B cell (primary cell): ENCODE measurements around the gene SSBP2. TPM values are rescaled to one million over a fixed set of nuclear protein-coding genes. Genes with fewer than 3 reads are reported as not detected.

Experiments used
- ATAC-seq: fragments of 200-7000 bp; cut with Tn5 transposase; one replicate; pipeline ENCODE4 v1.10.0; 2021; ENCODE audit warnings: low read depth, mild to moderate bottlenecking, moderate number of reproducible peaks, moderate library complexity
- CTCF ChIA-PET: fragments of 350-600 bp; sonication (Branson Sonifier 250); formaldehyde crosslinking; loops from one replicate; lab custom pipeline; 2021; ENCODE audit warnings: antibody characterized with exemption, inconsistent platforms; lab: Charles Lee
- POLR2A ChIA-PET: fragments of 350-600 bp; sonication (Branson Sonifier 250); formaldehyde crosslinking; loops from one replicate; lab custom pipeline; 2021; ENCODE audit warnings: antibody characterized with exemption; lab: Charles Lee
- DNase-seq: peaks from one replicate; pipeline ENCODE4 v3.0.0; 2013
- H2AFZ ChIP-seq: 2 replicates; pipeline ENCODE4 v1.6.1; 2012; ENCODE audit warnings: mild to moderate bottlenecking, low read depth, low read length; ENCODE audit not compliant: insufficient read depth, poor library complexity, severe bottlenecking
- H3K27ac ChIP-seq, 2 donors: 1 replicate in 1 of 2; 2 replicates in 1 of 2; pipeline ENCODE4 v1.5.1; 2012 to 2013; ENCODE audit warnings: low read length in 2 of 2, mild to moderate bottlenecking in 2 of 2, moderate library complexity in 1 of 2
- H3K27me3 ChIP-seq, 4 experiments: fragments of 200-600 bp in 1 of 4; sonication (generic) in 1 of 4; replicated peaks in 1 of 4; 1 replicate in 2 of 4; 2 replicates in 2 of 4; pipeline versions ENCODE4 v1.6.1 to v1.7.0; 2013 to 2016; ENCODE audit warnings: low read length in 3 of 4, mild to moderate bottlenecking in 2 of 4, mixed read lengths in 1 of 4, moderate library complexity in 1 of 4; ENCODE audit not compliant: insufficient read depth in 4 of 4, control insufficient read depth in 3 of 4; ENCODE audit errors: control extremely low read depth in 1 of 4
- H3K36me3 ChIP-seq, 2 experiments: replicated peaks in 1 of 2; 1 replicate in 1 of 2; 2 replicates in 1 of 2; pipeline versions ENCODE4 v1.6.1 to v1.7.1; 2013; ENCODE audit warnings: low read length in 1 of 2; ENCODE audit not compliant: insufficient read depth in 2 of 2, control insufficient read depth in 1 of 2; ENCODE audit errors: control extremely low read depth in 1 of 2, extremely low read depth in 1 of 2
- H3K4me1 ChIP-seq, 2 donors: fragments of 200-600 bp in 1 of 2; sonication (generic) in 1 of 2; 1 replicate in 1 of 2; 2 replicates in 1 of 2; pipeline versions ENCODE4 v1.5.1 to v1.6.1; 2013 to 2017; ENCODE audit warnings: low read length in 2 of 2; ENCODE audit not compliant: control insufficient read depth in 2 of 2, insufficient read depth in 2 of 2
- H3K4me2 ChIP-seq: replicated peaks from 2 replicates; pipeline ENCODE3; 2012; ENCODE audit warnings: mild to moderate bottlenecking, low read depth, low read length; ENCODE audit not compliant: poor library complexity, severe bottlenecking
- H3K4me3 ChIP-seq, 5 experiments: fragments of 200-600 bp in 1 of 5; sonication (generic) in 1 of 5; 1 replicate in 3 of 5; 2 replicates in 2 of 5; pipeline versions ENCODE4 v1.5.1 to v1.7.0; 2011 to 2016; ENCODE audit warnings: low read length in 4 of 5, mild to moderate bottlenecking in 4 of 5, low read depth in 2 of 5, control low read depth in 1 of 5, moderate library complexity in 1 of 5; ENCODE audit not compliant: insufficient read depth in 1 of 5; ENCODE audit errors: control extremely low read depth in 1 of 5, extremely low read depth in 1 of 5
- H3K79me2 ChIP-seq: fragments of 200-600 bp; sonication (generic); one replicate; pipeline ENCODE4 v1.6.0; 2016; ENCODE audit warnings: low read length; ENCODE audit not compliant: control insufficient read depth, insufficient read depth
- H3K9ac ChIP-seq: fragments of 200-600 bp; sonication (generic); 2 replicates; pipeline ENCODE4 v1.6.1; 2017; ENCODE audit warnings: mild to moderate bottlenecking, low read length, moderate library complexity
- H3K9me3 ChIP-seq, 3 donors: one replicate each; pipeline versions ENCODE4 v1.6.1 to v1.7.1; 2013; ENCODE audit warnings: low read length in 2 of 3; ENCODE audit not compliant: control insufficient read depth in 2 of 3, insufficient read depth in 1 of 3; ENCODE audit errors: control extremely low read depth in 1 of 3
- H4K20me1 ChIP-seq: 2 replicates; pipeline ENCODE4 v1.6.0; 2012; ENCODE audit warnings: mild to moderate bottlenecking, low read length; ENCODE audit not compliant: insufficient read depth, control insufficient read depth, poor library complexity, severe bottlenecking
- H3K27ac Mint-ChIP-seq: one replicate; pipeline ENCODE4 v1.8.0; 2021; ENCODE audit warnings: mixed read lengths
- H3K27me3 Mint-ChIP-seq: one replicate; pipeline ENCODE4 v1.8.0; 2021; ENCODE audit warnings: mixed read lengths
- H3K4me1 Mint-ChIP-seq: one replicate; pipeline ENCODE4 v1.8.0; 2021; ENCODE audit warnings: mixed read lengths
- H3K4me3 Mint-ChIP-seq: one replicate; pipeline ENCODE4 v1.8.0; 2021; ENCODE audit warnings: mixed read lengths
- H3K9me3 Mint-ChIP-seq: one replicate; pipeline ENCODE4 v1.8.0; 2022; ENCODE audit warnings: mixed read lengths; ENCODE audit not compliant: insufficient read depth
- EZH2 ChIP-seq: IDR thresholded peaks from 2 replicates; pipeline ENCODE4 v1.6.1; 2012; ENCODE audit warnings: borderline replicate concordance, low read depth, mild to moderate bottlenecking, moderate library complexity, low read length; ENCODE audit not compliant: insufficient read depth, poor library complexity, severe bottlenecking
- WGBS: methylation state at CpG from one replicate; pipeline ENCODE4 v1.1.5; 2013; ENCODE audit warnings: missing lambda C conversion rate; ENCODE audit not compliant: insufficient coverage; 5-methylcytosine and 5-hydroxymethylcytosine counted together
- intact Hi-C: fragments of 100-400 bp; cut with micrococcal nuclease; formaldehyde crosslinking; loops from one replicate; pipeline ENCODE4 v1.10.0; 2022
- polyA plus RNA-seq: library from polyadenylated mRNA; depleted of rRNA; stranded (reverse); fragments of >200 nt; gene quantifications from 2 replicates; pipeline ENCODE4 v1.2.3, GENCODE V29; 2012
- total RNA-seq, 2 donors: library from RNA; stranded (reverse); fragments of 120-200 nt in 1 of 2; gene quantifications; 1 replicate in 1 of 2; 2 replicates in 1 of 2; pipeline versions ENCODE4 v1.2.3 to v1.2.4, GENCODE V29; 2013 to 2022
- TF ChIP-seq, protein P1 (sequence below): fragments of 200-600 bp; IDR thresholded peaks from one replicate; pipeline ENCODE4 v1.8.0; 2022; ENCODE audit warnings: antibody characterized with exemption, mild to moderate bottlenecking

The SSBP2 gene
- total and polyA plus RNA-seq, 2 donors (not counting 1 experiment from before 2014, with no cell fraction given): 40.9 to 49.6 TPM

DNA sequence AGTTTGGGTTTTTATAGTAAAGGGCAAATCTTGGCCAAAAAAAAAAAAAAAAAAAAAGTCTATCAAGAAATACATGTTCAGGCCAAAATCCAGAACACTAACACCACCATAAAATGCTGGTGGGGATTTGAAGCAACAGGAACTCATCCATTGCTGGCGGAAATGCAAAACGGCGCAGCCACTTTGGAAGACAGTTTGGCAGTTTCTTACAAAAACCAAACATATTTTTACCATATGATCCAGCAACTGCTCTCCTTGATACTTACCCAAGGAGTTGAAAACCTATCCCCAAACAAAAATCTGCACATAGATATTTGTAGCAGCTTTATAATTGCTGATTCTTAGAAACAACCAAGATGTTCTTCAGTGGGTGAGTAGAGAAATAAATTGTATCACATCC lies 203.9 kb downstream of the SSBP2 start:
- WGBS: 100% methylated on average over 3 of the region's 3 CpGs
- H3K36me3 ChIP-seq: peaks cover 0 to 8% of the 10 kb centered on the region in 2 experiments
- no peak overlapping the region for H3K27ac ChIP-seq
- Mint-ChIP-seq H3K27me3 (no peaks in the 10 kb centered on the region), H3K9me3 (peaks cover 5% of the 10 kb centered on the region), H3K4me3 (no peak overlapping the region), H3K27ac (no peak overlapping the region), H3K4me1 (peaks cover 4% of the 10 kb centered on the region)
- CTCF ChIA-PET: no interaction called here
- no peaks in the 10 kb centered on the region for H3K27me3 ChIP-seq
- no peak overlapping the region for H3K9ac ChIP-seq
- no peak overlapping the region for H3K4me3 ChIP-seq
- H3K79me2 ChIP-seq: peaks cover 7% of the 10 kb centered on the region
- DNase-seq (no peak), ATAC-seq (no peak)
- H2AFZ ChIP-seq: no peak overlapping the region
- H3K4me1 ChIP-seq: no peaks in the 10 kb centered on the region
- peaks cover 0 to 11% (median 4%) of the 10 kb centered on the region in 3 donors for H3K9me3 ChIP-seq
- intact Hi-C loops: no loop called here
- TF ChIP-seq, protein P1, sequence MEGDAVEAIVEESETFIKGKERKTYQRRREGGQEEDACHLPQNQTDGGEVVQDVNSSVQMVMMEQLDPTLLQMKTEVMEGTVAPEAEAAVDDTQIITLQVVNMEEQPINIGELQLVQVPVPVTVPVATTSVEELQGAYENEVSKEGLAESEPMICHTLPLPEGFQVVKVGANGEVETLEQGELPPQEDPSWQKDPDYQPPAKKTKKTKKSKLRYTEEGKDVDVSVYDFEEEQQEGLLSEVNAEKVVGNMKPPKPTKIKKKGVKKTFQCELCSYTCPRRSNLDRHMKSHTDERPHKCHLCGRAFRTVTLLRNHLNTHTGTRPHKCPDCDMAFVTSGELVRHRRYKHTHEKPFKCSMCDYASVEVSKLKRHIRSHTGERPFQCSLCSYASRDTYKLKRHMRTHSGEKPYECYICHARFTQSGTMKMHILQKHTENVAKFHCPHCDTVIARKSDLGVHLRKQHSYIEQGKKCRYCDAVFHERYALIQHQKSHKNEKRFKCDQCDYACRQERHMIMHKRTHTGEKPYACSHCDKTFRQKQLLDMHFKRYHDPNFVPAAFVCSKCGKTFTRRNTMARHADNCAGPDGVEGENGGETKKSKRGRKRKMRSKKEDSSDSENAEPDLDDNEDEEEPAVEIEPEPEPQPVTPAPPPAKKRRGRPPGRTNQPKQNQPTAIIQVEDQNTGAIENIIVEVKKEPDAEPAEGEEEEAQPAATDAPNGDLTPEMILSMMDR: no peak
- TF ChIP-seq EZH2: no peak
- no peaks in the 10 kb centered on the region for H4K20me1 ChIP-seq
- H3K4me2 ChIP-seq: no peak overlapping the region
- POLR2A ChIA-PET: no interaction called here

GRCh38 chr5:81545911-81546310 lies 205.0 kb downstream of the SSBP2 start:
- no peak overlapping the region for H3K9ac ChIP-seq
- H4K20me1 ChIP-seq: no peaks in the 10 kb centered on the region
- H3K4me3 ChIP-seq: no peak overlapping the region
- no peak for DNase-seq
- POLR2A ChIA-PET: no interaction called here
- TF ChIP-seq, protein P1: no peak
- TF ChIP-seq EZH2: no peak
- Mint-ChIP-seq H3K27ac (no peak overlapping the region), H3K9me3 (peaks cover 5% of the 10 kb centered on the region), H3K27me3 (no peaks in the 10 kb centered on the region), H3K4me3 (no peak overlapping the region), H3K4me1 (peaks cover 4% of the 10 kb centered on the region)
- no peaks in the 10 kb centered on the region for H3K27me3 ChIP-seq
- no peaks in the 10 kb centered on the region for H3K4me1 ChIP-seq
- H3K9me3 ChIP-seq: peaks cover 0 to 11% (median 4%) of the 10 kb centered on the region in 3 donors
- ATAC-seq: no peak
- intact Hi-C loops: no loop called here
- H3K27ac ChIP-seq: no peak overlapping the region
- no peak overlapping the region for H2AFZ ChIP-seq
- peaks cover 0 to 8% of the 10 kb centered on the region in 2 experiments for H3K36me3 ChIP-seq
- CTCF ChIA-PET: no interaction called here
- no peak overlapping the region for H3K4me2 ChIP-seq
- peaks cover 10% of the 10 kb centered on the region for H3K79me2 ChIP-seq
